GM20431 (cell line): ENCODE data around the gene GAS6.
"Not testable (repeated sequence)": the region's sequence is repeated elsewhere in the genome, so short reads cannot be mapped to it uniquely, and the experiment has no call there.

Experiments used
- in situ Hi-C: fragments of 300-500 bp; cut with MseI, MboI; formaldehyde crosslinking; loops from one replicate; pipeline ENCODE4 v1.15.0; 2020; ENCODE audit warnings: low sequenced_read_pairs; ENCODE audit not compliant: unreplicated experiment

GAS6 gene

GRCh38 chr13:113826446-113826845 is 37.4 kb downstream of the GAS6 start:
- in situ Hi-C loops, result not testable (repeated sequence)

DNA sequence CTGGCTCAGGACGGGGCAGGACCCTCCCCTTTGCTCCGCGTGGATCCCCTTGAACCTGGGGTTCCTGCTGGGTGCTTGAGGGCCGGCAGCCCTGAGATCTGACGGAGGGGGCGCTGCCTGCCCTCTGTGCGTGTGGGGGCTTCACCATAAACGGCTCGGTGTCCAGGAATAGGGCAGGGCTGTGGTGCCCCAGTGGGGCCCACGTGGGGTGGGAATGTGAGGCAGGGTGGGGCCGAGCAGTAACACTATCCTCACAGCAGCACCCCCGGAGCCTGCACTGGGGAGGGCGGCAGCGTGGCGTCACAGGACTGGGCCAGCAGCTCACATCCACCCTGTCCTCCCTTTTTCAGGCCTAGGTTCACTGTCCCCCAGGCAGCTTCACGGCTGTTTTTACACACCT is 38.0 kb downstream of the GAS6 start:
- in situ Hi-C loops, result no loop called here

DNA sequence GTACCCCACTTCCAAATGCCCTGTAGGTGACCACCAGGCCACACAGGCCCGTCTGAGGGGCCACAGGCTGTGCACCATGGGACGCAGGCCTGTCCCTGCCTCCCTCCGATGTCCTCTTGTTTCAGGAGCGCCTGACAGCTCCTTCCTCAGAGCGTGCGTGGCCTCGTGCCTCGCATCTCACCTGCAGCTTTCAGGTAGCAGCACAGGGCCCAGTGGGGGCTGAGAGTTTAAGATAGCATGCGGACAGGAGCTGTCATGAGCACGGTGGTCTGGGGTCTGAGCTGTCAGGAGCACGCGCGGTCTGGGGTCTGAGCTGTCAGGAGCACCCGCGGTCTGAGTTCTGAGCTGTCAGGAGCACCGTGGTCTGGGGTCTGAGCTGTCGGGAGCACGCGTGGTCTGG is 40.1 kb downstream of the GAS6 start:
- in situ Hi-C loops, result no loop called here

GRCh38 chr13:113822956-113823744 is 40.7 kb downstream of the GAS6 start:
- in situ Hi-C loops, result no loop called here

- in situ Hi-C loops, result no loop called here
These were observed 41.6 kb downstream of the GAS6 start for GRCh38 chr13:113822266-113822665.

- in situ Hi-C loops, result no loop called here
These were observed 42.0 kb downstream of the GAS6 start for GRCh38 chr13:113821847-113822246.

DNA sequence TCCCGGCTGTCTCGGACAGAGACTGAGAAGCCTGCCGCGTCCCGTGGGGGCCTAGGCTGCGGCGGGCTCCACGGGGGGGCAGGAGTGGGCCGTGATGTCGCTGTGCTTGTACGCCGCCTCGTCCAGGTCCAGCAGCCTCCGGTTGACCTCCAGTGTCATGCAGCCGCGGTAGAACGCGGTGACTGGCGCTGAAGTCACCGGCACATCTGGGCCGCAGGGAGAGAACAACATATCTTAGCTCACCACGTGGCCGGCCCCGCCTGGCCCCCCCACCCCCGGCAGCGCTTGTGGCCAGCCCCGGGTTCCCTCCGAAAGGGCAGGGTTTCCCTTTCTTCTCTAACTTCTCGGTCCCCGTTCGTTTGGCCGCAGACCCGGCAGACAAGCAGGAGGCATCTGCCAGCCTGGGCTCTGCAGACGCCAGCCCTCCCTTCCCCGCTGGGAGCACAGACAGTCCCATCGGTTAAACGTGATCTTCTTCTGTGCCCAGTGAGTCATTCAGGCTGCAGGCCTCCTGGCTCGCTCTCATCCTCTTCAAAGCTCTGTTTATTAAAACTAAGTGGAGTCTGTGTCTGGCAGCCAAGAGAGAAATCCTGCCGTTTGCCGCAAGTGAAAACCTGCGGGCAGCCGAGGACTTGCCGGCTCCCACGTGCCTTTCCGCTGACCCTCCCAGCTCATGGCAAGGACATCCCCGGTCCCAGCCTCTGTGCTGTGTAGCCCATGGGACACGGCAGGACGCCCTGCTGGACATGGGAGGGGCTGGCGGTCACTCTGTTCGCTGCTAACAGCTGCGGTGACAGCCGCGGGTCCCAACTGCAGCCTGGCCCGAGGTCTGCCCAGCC is 42.8 kb downstream of the GAS6 start:
- in situ Hi-C loops, result no loop called here

DNA sequence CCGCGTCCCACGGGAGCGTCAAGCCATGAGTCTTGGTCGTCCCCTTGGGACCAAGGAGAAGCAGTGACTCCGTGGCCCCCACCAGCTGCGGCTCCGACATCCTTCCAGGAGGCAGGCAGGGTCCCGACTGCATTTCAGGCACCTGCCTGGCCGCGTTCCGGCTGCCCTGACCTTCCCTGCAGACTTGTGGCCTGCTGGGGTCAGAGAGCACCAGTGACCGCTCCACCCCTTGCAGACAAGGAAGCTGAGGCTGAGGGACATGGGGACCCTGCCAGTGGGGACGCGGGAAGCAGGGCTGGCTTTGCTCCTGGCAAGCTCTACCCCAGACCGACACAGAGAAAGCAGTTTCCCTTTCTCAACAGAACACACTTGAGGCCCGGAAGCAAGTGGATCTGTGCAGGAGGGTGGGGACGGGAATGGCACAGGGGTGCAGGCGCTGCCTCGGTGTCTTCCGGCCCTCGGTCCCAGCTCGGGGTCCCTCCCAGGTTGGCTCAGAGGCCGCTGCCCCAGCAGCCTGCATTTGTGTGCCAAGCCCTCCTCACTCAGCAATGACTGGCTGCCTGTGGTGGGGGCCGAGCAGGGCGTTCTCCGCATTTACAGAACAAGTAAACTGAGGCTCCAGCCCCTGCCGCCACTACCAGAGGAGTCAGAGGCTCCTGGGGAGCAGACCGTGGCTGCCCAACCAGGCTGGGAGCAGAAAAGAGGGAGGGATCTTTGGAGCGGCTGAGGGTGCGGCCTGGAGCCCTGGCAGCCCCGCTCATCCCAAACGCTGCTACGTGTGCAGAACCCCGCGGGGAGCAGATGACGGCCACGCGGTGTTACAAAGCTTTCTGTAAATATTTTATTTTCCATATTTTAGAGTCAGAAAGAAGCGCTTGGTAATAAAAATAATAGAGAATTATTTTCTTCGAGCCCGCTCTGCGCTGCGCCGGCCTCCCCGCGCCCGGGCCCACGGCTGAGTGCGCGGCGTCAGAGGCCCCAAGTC is 43.9 kb downstream of the GAS6 start:
- in situ Hi-C loops, result no loop called here

- in situ Hi-C loops, result no loop called here
These were observed 44.5 kb downstream of the GAS6 start for GRCh38 chr13:113819341-113819730.

DNA sequence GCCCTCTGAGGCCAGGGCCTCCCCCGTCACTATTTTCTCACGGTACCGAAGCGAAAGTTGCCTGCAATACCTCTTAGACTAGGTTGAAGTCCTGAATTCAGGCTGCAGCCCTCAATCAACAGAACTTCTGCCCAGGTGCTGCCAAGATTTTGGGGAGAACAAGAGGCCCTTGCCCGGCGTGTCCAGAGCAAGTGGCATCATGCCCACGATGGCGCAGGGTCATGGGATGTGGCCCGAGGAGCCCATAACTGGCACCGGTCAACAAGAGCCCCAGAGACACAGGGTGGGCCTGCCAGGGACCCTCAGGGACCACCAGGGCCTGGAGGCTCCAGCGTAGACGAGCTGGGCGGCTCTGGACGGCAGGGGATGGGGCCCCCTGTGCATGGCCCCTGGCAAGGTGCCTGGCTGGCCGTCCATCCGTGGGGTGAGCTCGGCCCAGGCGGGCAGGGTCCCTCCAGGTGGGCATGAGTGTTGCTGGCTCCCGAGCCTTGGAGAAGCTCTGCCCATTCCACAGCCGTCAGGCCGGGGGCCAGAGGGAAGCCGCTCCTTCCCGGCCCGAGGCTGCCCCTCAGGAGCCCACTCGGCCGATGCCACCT is 45.1 kb downstream of the GAS6 start:
- in situ Hi-C loops, result no loop called here

DNA sequence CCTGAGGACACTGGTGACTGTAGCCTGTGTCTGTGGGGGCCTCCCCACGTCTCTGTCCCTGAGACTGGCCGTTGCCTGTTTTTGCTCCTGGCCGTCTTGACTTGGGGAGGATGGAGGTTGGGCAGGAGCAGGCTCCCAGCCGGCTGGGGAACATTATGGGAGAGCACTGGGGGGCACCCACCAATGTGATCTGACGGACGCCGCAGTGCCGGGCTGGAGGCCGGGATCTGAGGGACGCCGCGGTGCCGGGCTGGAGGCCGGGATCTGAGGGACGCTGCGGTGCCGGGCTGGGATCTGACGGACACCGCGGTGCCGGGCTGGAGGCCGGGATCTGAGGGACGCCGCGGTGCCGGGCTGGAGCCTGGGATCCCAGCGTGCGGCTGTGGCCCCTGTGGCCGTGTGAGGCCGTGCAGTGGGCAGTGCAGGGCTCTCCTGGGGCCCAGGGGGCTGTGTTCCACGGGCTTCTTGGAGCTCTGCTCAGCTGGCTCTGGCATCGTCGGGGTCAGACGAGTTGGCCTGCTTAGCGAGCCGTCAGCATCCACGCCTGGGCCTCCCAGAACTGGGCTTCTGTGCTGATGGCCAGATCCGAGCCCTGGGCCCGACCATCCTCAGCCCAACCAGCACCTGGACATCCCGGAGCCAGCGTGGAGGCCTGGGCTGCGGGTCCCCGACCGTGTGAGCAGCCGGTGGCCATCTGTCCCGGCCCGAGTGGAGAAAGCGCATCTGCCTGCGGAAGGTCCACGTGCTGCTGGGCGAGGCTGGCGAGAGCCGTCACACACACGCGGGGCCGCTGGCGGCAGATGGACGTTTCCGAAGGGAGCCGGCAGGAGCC is 45.8 kb downstream of the GAS6 start:
- in situ Hi-C loops, result no loop called here

DNA sequence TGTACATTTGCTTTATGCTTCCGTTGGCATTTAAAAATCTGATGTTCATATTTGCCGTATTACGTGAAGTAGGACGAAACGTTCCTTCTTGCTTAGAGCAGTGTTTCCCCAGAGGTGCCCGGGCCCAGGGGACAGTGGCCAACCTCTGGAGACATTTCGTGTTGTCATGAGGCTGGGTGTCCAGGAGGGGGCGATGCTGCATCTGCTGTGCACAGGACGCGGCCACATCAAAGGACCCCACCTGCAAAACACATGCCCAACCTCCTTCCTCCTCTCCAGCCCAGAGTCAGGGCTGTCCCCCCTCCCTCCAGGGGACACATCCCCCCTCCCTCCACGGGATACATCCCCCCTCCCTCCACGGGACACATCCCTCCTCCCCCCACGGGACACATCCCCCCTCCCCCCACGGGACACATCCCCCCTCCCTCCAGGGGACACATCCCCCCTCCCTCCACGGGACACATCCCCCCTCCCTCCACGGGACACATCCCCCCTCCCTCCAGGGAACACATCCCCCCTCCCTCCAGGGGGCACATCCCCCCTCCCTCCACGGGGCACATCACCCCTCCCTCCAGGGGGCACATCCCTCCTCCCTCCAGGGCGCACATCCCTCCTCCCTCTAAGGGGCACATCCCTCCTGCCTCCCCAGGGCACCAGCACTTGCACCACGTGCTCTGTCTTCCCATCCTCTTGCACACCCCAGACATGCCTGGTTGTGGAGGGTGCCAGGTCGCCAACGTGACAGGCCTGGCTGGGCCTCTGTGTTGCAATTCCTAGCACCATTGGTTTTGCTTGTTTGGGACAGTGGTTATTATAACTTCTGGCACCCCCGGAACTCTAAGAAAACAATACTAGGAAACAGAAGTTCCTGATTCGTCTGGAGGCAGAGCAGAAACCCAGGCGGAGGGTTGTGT is 46.7 kb downstream of the GAS6 start:
- in situ Hi-C loops, result no loop called here

DNA sequence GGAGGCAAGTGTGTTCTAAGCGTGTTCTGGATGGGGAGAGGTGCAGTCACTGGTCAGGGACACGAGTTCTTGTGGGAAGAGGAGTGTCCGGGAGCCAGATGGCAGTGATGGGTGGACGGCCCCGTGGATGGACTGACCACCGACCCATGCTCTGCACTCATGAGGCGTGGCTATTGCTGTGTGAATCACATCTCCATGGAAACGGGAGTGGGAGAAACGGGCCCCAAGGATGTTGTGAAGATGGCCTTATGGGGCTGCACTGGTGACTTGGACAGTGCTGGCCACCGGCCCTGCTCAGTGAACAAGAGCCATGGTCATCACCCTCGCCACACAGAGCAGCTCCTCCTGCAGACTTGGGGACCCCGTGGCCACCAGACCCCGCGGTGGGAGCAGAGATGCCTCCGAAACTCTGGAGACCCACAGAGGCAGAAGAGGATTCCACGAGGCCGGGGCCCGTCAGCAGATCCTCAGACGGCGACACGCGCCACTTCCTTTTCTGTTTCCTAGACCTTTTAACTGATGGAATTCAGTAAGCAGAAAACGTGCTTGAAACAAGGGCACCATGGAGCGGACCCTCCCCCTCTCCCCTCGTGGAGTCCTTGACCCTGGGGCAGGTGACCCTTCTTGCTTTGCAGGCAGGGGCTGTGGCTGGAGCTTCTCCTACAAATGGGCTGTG is 47.5 kb downstream of the GAS6 start:
- in situ Hi-C loops, result no loop called here

DNA sequence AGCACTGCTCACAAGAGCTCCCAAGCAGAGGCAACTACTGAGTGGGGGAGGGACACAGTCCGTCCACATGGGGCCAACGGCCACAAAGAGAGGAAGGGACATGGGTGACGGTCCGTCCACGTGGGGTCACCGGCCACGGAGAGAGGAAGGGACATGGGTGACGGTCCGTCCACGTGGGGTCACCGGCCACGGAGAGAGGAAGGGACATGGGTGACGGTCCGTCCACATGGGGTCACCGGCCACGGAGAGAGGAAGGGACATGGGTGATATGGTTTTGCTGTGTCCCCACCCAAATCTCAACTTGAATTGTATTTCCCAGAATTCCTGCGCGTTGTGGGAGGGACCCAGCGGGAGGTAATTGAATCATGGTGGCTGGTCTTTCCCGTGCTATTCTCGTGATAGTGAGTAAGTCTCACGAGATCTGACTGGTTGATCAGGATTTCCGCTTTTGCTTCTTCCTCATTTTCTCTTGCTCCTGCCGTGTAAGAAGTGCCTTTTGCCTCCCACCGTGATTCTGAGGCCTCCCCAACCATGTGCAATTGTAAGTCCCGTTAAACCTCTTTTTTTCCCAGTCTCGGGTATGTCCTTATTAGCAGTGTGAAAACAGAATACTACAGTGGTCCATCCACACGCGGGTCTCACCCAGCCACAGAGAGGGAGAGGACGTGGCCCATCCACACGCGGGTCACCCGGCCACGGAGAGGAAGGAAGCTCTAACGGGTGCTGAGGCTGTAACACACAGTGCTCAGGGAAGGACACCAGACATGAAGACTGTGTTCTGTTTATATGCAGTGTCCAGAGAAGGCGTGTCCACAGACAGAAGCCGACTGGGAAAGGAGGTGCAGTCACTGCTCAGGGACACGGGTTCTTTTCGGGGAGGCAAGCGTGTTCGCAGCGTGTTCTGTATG is 48.5 kb downstream of the GAS6 start:
- in situ Hi-C loops, result no loop called here

DNA sequence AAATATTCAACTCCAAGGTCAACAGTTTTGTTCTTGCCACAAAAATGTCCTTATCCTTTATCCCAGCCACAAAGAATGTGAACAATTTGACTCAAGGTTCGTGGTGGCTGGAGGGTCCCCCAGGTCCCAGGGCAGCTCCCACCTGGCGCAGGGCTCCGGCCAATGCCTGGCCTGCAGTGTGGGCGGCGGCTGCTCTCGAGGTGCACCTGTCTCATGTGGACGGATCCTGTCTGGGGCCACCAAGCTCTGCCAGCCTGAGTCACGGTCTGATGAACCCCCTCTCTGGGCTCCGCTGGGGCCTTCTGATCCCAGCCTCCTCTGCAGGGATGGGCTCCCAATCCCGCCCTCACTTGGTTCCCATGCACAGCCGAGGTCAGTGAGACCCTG is 49.4 kb downstream of the GAS6 start:
- in situ Hi-C loops, result no loop called here

GRCh38 chr13:113813749-113814434 is 50.0 kb downstream of the GAS6 start:
- in situ Hi-C loops, result no loop called here
